ENCODE results near the gene CTNNA3.

GRCh38 chr10:67402620-67403019 lies 293.4 kb downstream of the CTNNA3 start:
- TF ChIP-seq, protein P1, sequence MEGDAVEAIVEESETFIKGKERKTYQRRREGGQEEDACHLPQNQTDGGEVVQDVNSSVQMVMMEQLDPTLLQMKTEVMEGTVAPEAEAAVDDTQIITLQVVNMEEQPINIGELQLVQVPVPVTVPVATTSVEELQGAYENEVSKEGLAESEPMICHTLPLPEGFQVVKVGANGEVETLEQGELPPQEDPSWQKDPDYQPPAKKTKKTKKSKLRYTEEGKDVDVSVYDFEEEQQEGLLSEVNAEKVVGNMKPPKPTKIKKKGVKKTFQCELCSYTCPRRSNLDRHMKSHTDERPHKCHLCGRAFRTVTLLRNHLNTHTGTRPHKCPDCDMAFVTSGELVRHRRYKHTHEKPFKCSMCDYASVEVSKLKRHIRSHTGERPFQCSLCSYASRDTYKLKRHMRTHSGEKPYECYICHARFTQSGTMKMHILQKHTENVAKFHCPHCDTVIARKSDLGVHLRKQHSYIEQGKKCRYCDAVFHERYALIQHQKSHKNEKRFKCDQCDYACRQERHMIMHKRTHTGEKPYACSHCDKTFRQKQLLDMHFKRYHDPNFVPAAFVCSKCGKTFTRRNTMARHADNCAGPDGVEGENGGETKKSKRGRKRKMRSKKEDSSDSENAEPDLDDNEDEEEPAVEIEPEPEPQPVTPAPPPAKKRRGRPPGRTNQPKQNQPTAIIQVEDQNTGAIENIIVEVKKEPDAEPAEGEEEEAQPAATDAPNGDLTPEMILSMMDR (IDR thresholded peaks at IDR 0.05; ENCODE audit: low read depth, low read length, poor library complexity, severe bottlenecking) = no peak
- no peak for TF ChIP-seq EZH2phosphoT487 (IDR thresholded peaks at IDR 0.05; ENCODE audit: borderline replicate concordance, low read length)

All from DOHH2 (cell line).